ENCODE measurements around the gene ITGB4.
A peak's percentile ranks its signal among the peaks of the same experiment; 100 is the strongest.

The ITGB4 gene

GRCh38 chr17:75720656-75721462 is at the start of gene ITGB4:
Gene ITGB4 (plus strand): TSS chr17:75721459. CDS start chr17:75724704, 3,245 bp downstream.
- DNase-seq: no peak

DNA sequence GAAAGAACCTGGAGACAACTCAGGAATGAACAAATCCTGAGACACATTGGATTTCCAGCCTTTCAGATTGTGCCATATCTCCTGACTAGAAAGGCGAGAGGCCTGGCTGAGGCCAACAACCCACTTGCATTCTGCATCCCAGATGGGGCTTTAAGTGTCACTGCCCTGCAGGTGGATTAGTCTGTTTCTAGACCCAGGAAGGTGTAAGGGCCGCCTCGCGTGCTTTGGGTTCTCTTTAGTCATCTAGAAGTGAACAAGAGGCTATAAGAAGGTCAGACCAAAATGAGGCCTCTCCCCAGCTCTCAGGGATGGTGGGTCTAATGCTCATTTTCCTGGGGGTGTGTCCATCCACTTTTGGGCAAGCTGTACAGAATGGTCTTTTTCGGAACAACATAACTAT is 49.2 kb upstream of the ITGB4 start:
- DNase-seq: no peak

- DNase-seq: no peak
These were observed 47.8 kb upstream of the ITGB4 start for GRCh38 chr17:75673487-75673886.

DNA sequence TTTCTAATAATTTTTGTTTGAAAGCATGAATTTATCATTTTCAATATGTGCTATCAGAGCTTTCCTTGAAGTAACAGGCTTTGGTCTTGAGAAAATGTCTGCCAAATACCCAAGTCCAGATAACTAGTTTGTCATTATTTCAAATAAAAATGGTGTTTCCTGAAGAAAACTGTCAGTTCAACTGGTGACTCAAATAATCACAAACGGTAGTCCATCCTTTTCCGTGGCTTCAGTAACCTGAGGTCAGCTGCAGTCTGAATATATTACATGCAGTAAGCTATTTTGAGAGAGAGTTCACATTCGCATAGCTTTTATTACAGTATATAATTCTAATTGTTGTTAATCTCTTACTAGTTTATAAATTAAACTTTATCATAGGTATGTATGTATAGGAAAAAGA is 44.8 kb upstream of the ITGB4 start:
- no peak for DNase-seq

GRCh38 chr17:75679706-75680211 is 41.5 kb upstream of the ITGB4 start:
- no peak for DNase-seq

- no peak for DNase-seq
These were observed 40.8 kb upstream of the ITGB4 start for GRCh38 chr17:75680431-75680830.

DNA sequence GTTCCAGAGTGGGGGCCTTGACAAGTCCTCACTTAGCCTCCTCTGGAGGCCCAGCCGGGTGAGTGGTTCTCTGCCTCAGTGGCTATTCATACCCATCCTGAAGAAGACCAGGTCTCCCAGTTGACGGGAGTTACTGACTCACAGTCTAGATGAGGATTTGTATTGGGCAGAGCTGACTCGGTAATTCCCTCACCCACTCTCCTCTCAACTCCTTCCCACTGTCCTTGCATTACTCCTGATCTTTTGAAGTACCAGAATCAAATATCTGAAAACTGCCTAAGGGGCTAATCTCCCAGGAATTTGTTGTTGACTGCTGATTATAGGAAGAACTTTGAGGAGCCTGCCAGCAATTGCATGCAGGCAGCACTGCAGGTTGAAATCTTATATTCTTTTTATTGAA is 40.0 kb upstream of the ITGB4 start:
- no peak for DNase-seq

DNA sequence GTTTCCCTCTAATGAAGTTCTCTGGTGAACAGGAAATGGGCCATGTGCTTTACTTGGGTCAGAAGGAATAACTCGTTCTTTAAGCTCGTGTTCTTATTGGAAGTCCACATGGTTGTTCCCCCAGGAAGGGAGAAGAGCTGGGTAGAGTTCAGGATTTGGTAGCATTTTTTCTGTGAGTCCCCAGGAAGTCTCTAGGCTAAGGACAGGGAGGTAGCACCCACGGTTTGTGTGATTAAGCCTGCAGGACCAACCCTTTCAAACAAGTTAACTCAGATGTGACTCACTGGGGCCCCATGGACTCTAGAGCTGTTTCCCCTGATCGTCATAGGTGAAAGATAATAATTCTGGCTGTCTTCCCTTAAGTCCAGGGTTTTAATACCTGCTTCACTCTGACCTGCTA is 37.7 kb upstream of the ITGB4 start:
- peak; percentile 66 for DNase-seq

DNA sequence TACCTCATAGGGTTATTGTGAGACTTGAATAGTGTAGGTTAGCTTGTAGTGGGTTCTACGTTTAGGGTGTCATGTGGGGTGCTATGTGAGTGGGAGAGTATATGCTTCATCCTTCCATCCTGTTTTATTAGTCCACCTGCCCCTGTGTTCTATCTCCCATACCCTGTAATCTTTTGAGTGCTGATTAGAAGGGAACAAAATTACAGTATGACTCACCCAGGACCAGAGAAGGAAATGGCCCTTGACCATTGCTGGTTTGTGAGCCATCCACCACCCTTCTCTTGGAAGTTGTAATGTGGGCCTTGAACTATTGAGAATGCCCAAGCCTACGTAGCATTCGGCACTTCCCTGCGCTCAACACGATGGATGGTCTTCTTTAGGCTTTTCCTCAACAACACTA is 37.0 kb upstream of the ITGB4 start:
- DNase-seq: no peak

- DNase-seq: peak; percentile 62
These were observed 36.3 kb upstream of the ITGB4 start for GRCh38 chr17:75684924-75685323.

- peak; percentile 14 for DNase-seq
These were observed 35.8 kb upstream of the ITGB4 start for GRCh38 chr17:75685499-75685898.

DNA sequence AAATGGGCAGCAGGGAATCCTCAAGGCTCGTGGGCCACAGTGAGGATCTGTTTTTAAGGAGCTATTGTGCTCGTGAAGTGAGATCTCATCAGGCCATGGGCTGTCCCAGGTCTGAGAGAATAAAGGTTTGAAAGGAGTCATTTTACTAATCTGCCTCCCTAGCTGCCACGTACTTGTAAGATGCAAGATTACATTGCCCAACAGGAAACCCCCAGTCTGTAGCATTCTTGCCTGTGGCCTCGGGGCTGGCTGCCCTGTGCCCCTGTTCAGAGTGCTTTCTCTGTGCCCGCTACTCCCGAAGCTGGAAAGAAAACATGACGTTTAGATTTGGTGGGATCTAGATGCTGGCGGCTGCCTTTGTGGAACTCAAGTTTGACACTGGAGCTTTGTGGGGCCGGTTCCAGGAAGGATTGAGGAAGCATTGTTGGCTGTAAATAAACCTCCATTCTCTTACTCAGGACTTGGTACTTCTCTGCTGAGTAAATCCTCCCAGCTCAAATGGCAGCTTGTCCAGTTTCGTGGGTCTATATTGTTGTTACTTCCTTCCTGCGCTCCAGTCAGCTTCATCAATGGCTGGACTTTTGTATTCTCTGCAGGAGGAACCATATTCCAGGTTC is 32.9 kb upstream of the ITGB4 start:
- DNase-seq: no peak

GRCh38 chr17:75689441-75689873 is 31.8 kb upstream of the ITGB4 start:
- DNase-seq: no peak

DNA sequence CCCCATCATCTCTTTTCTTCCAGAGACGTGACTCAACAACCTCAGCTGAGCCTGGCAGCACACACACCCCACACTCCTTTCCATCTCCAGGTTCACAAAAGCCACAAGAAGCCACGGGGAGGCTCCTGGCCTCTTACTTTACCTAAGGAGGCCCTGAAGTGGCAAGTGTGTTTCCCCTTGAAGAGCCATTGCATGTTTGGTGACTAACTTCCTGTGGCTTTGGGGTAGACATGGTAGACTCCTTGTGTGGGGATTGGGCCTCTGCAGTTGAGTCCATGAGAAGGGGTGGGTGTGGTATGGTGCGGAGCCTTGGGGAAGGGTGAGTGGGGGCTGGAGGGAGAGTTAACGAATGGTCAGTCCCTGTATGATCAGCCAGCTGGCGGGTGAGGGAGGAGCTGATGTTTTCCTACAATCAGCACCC is 29.9 kb upstream of the ITGB4 start:
- DNase-seq: peak; percentile 60

GRCh38 chr17:75691801-75692626 is 29.2 kb upstream of the ITGB4 start:
- DNase-seq: no peak

DNA sequence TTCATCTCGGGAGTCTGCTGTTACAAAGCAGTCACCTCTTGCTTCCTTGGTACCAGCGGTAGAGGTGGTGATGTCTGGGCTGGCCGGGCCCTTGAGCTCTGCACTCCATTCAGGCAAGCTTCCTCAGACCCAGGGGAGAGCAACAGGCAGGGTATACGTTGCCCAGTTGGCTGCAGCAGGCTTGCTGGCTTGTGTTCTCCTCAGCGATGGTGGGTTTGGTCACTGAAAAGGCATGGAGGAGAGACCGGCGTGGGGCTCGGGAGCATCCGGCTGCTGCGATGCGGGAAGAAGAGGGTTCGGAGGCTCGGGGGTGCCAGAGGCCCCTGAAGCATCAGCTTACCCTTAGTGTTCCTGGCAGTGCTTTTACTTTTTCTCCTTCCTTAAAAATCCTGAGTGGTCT is 28.3 kb upstream of the ITGB4 start:
- no peak for DNase-seq

DNA sequence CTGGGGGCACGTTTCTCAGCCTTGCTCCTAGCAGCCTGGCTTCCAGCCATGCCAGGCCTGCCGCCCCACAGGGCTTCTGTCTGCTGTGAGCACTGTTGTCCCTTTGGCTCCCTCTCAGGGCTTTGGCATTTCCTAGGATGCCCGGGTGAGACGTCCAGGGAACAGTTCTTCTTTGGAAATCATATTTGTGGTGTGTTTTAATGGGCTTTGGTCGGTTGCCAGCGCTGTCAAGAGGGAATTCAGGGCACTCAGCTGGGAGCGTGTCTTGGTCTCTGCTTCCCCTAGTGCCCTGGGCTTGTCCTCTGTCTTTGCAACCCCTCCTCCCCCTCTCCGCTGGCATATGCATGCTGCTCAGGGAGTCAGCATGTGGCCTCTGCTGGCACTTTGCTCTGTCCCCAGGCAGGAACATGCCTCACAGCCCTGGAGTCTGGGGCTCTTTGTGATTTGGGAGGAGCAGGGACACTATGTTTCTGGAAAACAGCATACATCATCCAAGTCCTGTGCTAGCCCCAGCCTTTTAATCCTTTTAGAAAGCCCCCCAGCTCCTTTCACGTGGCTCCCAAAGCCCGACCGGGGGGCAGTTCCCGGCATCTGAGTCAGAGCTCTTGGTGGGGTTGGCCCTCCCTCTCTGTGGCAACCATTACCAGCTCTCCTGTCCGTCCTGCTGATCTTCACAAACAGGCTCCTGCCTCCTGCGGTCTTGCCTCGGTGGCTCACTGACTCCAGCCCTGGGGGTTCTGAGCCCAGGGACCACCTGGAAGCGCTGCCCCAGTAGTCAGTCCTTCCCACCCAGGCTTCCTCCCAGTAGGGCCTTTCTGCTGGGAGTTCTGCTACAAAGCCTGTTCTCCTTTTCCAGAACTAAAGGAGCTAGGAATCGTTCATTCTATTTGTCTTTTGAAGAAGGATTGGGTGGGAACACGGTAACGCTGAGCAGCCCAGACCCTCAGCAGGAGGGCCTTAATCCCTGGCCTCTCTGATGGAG is 27.5 kb upstream of the ITGB4 start:
- DNase-seq: peak; percentile 85

- DNase-seq: no peak
These were observed 26.7 kb upstream of the ITGB4 start for GRCh38 chr17:75694536-75694935.

DNA sequence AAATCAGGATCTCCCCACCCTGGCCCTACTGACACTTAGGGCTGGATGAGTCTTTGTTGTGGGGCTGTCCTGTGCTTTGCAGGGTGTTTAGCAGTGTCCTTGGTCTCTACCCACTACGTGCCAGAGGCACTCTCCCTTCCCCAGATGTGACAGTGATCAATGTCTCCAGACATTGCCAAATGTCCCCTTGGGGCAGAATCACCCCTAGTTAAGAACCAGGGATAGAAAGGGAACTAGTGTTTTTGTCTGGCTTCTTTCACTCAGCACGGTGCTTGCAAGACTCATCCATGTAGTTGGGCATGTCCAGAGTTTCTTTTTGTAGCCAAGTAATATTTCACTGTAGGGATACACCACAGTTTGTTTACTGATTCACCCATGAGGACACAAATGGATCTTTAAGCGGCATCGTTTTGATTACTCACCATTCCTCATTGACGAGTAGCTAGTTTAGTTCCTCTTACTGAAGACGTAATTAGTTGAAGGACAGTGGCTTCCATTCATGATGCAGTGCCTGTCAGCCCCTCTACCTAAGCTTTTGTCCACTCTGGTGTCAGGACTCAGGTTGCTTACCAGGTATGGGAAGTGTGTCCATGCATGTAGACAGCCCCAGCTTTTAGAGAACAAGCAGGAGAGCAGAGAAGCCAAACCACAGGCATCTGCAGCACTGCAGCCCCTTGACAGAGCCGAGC is 26.0 kb upstream of the ITGB4 start:
- peak; percentile 34 for DNase-seq

GRCh38 chr17:75695830-75696271 is 25.4 kb upstream of the ITGB4 start:
- no peak for DNase-seq

- DNase-seq: no peak
These were observed 23.5 kb upstream of the ITGB4 start for GRCh38 chr17:75697651-75698291.
